ENCODE data around the gene TMEM121. TPM values are rescaled to one million over a fixed set of nuclear protein-coding genes. Genes with fewer than 3 reads are reported as not detected.

The TMEM121 gene
- total and polyA plus RNA-seq, 2 of the 8 experiments (the other 6 are each of a cell fraction or from before 2014, with no cell fraction given), result 1.9 TPM; not detected in 1

- H3K79me1 ChIP-seq (ENCODE audit: low read depth, low read length), result no peaks in the 10 kb centered on the region
- no peaks in the 10 kb centered on the region for H3K27me3 ChIP-seq (replicated peaks in 1 of 4; ENCODE audit: control insufficient read depth in 3 of 4, extremely low read depth in 1 of 4, insufficient read depth in 3 of 4, low read length in 3 of 4)
- H3K79me2 ChIP-seq (ENCODE audit: control insufficient read depth in 1 of 2, insufficient read depth in 2 of 2, low read length in 2 of 2), result no peaks in the 10 kb centered on the region
- DNase-seq (ENCODE audit: low read depth in 1 of 2, low spot score in 2 of 2) (no peak), FAIRE-seq (no peak)
- no peak overlapping the region for H3K27ac ChIP-seq (ENCODE audit: low read depth, low read length)
- H3K4ac ChIP-seq (replicated peaks; ENCODE audit: insufficient read length, low read depth, low read length), result no peak overlapping the region
- H3K56ac ChIP-seq (replicated peaks; ENCODE audit: insufficient read length, low read depth, low read length), result no peak overlapping the region
- CTCF ChIA-PET (ENCODE audit: partially characterized antibody), result no interaction called here
- H3K14ac ChIP-seq (ENCODE audit: insufficient read length), result no peak overlapping the region
- H2BK12ac ChIP-seq (ENCODE audit: low read depth, low read length), result no peak overlapping the region
- no peak overlapping the region for H2BK20ac ChIP-seq (ENCODE audit: low read length)
- H2AK5ac ChIP-seq (ENCODE audit: low read depth, low read length), result no peak overlapping the region
- no peaks in the 10 kb centered on the region for H3K9me3 ChIP-seq (ENCODE audit: insufficient read depth in 2 of 2, low read depth in 1 of 2, low read length in 1 of 2)
- H3K36me3 ChIP-seq (ENCODE audit: control insufficient read depth in 2 of 4, insufficient read depth in 4 of 4, low read length in 3 of 4), result no peaks in the 10 kb centered on the region; a peak in 2 of 8 replicates
- no peak overlapping the region for H2BK120ac ChIP-seq (replicated peaks; ENCODE audit: low read depth, low read length)
- H3K4me2 ChIP-seq (ENCODE audit: insufficient read depth in 1 of 2, low read depth in 2 of 2, low read length in 2 of 2), result no peak overlapping the region
- no peak overlapping the region for H2BK15ac ChIP-seq (ENCODE audit: low read length)
- 90% methylated on average over 17 of the region's 18 CpGs; no CpG with 5 or more reads in 1 of the 2 experiments for WGBS, 2 experiments (ENCODE audit: extremely low coverage in 1 of 2, insufficient coverage in 1 of 2, insufficient read length in 1 of 2, insufficient replicate concordance in 2 of 2, low coverage in 1 of 2, low lambda C conversion rate in 2 of 2, missing lambda C conversion rate in 1 of 2)
- no peak overlapping the region for H4K5ac ChIP-seq (ENCODE audit: insufficient read length, low read depth, low read length)
- peaks cover 0 to 9% of the 10 kb centered on the region in 2 experiments for H4K20me1 ChIP-seq (replicated peaks in 1 of 2; ENCODE audit: control insufficient read depth in 1 of 2, insufficient read depth in 2 of 2, low read length in 2 of 2)
- peaks cover under 1% of the 10 kb centered on the region; the same call in 1 of the 2 replicates for H3K23me2 ChIP-seq (ENCODE audit: low read depth, low read length)
- no peak overlapping the region for H3K9ac ChIP-seq (replicated peaks in 1 of 4; ENCODE audit: extremely low read depth in 1 of 4, low read depth in 3 of 4, low read length in 3 of 4)
- no peak overlapping the region for H3K23ac ChIP-seq (ENCODE audit: insufficient read length)
- H3K4me3 ChIP-seq (ENCODE audit: extremely low read depth in 1 of 4, insufficient read depth in 2 of 4, low read depth in 3 of 4, low read length in 4 of 4), result no peak overlapping the region
- POLR2A ChIA-PET (ENCODE audit: partially characterized antibody), result no interaction called here
- H2BK5ac ChIP-seq (ENCODE audit: low read depth, low read length), result no peak overlapping the region
- H3K4me1 ChIP-seq (replicated peaks in 1 of 4; ENCODE audit: control insufficient read depth in 3 of 4, insufficient read depth in 4 of 4, low read length in 3 of 4), result peaks cover 0 to 3% (median 0%) of the 10 kb centered on the region in 4 experiments; a peak in 3 of 7 replicates
- H2AFZ ChIP-seq (ENCODE audit: low read length), result no peak overlapping the region
- H4K8ac ChIP-seq (ENCODE audit: extremely low read depth, insufficient read depth, low read length), result no peak overlapping the region
- H4K91ac ChIP-seq (replicated peaks; ENCODE audit: insufficient read length, low read length), result no peak overlapping the region
- H3K18ac ChIP-seq (ENCODE audit: extremely low read depth, low read length), result no peak overlapping the region
Observed at GRCh38 chr14:105495101-105495989, 31.0 kb upstream of the TMEM121 start.

All from H1 (cell line).